GM21723 (cell line): ENCODE data around the gene CYP2U1.
A peak's percentile ranks its signal among the peaks of the same experiment; 100 is the strongest.
"Not testable (repeated sequence)": the region's sequence is repeated elsewhere in the genome, so short reads cannot be mapped to it uniquely, and the experiment has no call there.

ENCODE experiments used
- ATAC-seq: cut with Tn5 transposase; IDR thresholded peaks from one replicate; pipeline ENCODE4 v1.9.1; 2021; ENCODE audit warnings: mild to moderate bottlenecking, moderate library complexity; ENCODE audit not compliant: unreplicated experiment

Gene CYP2U1

DNA sequence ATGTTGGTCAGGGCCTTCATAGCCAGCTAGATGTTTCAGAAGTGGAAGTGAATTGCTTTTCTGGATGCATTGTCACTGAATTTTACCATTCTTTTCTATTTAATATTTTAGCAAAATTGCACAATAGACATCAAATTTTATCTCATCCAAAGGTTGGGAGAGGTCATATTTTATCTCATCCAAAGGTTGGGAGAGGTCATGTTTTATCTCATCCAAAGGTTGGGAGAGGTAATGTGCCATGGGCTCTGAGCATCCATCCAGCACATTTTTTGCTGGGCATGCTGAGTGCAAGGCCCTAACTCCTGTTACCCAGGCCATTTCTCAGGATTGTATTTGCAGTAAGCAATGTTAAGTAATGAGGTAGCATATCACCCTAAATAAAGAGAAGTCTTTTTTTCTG is 14.7 kb upstream of the CYP2U1 start:
- ATAC-seq = no peak

DNA sequence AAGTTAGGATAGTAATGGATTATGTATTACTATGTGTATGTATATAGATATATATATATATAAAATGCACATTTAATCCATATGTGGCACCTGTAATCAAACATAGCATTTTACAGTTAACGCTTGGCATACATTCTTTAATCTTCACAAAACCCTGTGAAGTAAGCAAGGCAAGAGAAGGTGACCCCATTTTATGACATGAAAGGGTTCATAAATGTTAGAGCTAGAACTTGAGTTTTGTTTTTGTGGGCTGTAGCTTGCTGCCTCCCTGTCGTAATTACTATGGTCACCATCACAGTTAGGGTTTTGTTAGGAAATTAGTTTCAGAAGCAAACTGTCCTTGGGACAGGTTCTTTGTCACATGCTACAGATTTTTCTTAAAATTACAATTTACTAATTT is 13.8 kb upstream of the CYP2U1 start:
- ATAC-seq = no peak

DNA sequence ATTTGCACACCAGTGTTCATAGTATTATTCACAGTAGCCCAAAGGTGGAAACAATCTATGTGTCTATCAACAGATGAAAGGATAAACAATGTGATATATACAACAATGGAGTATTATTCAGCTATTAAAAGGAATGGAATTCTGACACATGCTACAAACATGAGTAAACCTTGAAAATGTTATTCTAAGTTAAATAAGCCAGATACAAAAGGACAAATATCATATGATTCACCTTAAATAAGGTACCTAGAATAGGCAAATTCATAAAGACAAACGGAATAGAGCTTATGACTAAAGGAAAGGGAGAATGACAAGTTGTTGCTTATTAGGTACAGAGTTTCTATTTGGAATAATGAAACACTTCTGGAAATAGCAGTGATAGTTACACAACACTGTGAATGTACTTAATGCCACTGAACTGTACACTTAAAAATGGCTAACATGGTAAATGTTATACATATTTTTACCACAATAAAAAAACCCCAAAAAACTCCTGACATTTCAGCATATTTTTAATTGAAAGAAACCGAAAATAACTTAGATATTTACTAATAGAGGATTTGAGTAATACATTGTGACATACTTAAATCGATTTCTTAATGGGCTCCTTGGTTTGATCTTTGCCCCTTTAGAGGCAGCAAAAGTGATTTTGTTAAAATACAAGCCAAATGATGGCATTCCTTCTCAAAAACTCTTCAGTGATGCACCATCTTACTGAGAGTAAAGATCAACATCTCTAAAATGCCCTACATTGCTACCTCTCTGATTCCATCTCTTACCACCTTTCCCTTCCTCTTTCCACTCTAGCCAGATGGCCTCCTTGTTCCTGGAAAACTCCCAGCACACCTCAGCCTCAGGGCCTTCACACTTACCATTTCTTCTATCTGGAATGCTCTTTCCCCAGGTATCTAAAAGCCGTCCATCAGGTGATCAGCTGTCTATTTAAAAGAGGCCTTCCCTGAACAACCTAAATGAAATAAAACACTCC is 8.6 kb upstream of the CYP2U1 start:
- no peak for ATAC-seq

DNA sequence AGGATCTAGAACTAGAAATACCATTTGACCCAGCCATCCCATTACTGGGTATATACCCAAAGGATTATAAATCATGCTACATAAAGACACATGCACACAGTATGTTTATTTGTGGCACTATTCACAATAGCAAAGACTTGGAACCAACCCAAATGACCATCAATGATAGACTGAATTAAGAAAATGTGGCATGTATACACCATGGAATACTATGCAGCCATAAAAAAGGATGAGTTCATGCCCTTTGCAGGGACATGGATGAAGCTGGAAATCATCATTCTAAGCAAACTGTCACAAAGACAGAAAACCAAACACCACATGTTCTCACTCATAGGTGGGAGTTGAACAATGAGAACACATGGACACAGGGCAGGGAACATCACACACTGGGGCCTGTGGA is 5.6 kb upstream of the CYP2U1 start:
- ATAC-seq = not testable (repeated sequence)

DNA sequence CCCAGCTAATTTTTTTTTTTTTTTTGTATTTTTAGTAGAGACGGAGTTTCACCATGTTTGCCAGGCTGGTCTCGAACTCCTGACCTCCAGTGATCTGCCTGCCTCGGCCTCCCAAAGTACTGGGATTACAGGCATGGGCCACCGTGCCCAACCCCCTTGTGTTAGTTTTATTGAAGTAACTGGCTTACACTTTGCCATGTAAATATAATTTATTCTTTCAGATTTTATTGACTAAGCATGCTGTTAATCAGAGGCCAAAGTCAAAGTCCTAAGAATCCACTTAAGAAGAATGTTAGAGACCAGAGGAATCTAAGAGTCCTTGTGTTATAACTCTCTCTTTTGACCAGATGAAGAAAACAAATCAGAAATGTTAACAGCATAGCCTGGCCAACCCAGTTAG is 4.5 kb upstream of the CYP2U1 start:
- ATAC-seq = not testable (repeated sequence)

DNA sequence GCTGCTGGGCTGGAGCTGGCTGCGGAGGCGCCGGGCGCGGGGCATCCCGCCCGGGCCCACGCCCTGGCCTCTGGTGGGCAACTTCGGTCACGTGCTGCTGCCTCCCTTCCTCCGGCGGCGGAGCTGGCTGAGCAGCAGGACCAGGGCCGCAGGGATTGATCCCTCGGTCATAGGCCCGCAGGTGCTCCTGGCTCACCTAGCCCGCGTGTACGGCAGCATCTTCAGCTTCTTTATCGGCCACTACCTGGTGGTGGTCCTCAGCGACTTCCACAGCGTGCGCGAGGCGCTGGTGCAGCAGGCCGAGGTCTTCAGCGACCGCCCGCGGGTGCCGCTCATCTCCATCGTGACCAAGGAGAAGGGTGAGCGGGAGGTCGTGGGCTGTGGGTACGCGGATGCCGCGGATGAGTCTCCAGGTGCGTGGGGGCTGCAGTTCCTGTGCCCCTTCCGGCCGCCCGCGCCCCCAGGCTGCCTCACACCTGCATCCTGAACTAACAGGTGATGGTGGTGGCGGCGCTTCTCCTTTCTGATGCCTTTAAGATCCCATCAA is 499 bp downstream of the CYP2U1 start:
- peak; percentile 21 for ATAC-seq

DNA sequence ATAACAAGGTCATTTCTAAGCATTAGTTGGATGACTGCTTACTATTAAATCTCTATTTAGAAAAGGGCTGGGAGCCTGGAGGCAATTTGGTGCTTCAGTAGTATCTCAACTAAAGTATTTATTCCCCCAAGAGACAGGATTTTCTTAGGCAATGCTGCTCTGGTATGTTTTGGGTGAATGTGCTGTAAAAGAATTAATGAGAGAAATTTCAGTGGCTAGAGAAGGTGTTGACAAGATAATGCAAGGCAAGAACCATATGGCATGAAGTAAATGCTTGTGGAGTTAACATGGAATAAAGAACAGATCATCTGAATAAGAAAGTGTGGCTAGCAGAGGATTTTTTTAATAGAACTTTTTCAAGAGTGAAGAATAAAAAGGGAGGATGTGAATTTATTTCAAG is 3.9 kb downstream of the CYP2U1 start:
- ATAC-seq = no peak

DNA sequence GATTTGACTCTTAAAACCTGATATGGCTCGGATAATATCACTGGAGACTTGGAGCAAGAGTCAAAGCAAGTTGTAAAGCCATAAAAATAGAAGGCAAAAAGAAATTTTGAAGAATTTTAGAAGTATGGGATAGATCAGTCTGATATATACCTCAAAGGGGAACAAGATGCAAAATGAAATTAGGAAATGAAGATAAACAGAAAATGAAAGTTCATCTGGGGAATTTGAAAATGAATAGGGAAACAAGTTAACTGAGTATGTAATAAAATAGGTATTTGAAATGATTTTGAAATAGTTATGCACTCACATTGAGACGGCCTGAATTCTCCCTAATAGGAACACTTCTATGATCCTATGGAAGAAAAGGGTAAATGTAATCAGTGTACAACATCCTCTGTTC is 5.7 kb downstream of the CYP2U1 start:
- peak; percentile 59 for ATAC-seq

DNA sequence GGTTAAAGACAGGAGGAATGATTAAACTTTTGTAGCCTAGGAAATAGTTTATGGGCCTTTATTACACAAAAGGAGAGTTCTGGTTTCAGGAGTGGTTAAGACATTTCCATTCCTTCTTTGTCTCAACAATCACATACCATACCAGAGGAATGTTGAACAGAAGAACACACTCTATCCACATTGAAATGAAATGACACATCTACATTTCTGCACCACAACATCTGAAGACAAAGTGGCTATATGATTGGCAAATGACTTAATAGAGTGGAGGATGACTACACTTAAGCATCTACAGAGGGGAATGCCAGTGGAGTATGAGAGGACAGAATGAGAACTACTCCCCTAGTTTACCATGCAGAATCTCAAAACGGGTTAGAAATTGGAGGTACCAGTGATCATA is 8.0 kb downstream of the CYP2U1 start:
- ATAC-seq = no peak

DNA sequence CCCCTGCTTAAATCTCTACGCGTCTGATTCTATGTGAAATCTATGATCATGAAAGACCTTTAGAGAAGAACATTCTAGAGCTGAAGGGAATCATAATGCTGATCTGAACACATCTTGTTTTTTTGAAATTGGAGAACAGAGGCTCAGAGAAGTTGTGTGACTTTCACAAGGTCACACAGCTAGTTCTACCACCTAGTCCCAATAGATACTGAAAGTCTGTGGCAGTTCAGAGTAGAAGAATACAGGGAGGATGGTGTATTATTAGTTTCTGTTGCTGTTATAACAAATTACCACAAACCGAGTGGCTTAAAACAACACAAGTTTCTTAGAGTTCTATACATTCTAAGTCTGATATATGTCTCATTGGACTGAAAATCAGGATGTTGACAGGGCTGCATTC is 14.5 kb downstream of the CYP2U1 start:
- no peak for ATAC-seq

DNA sequence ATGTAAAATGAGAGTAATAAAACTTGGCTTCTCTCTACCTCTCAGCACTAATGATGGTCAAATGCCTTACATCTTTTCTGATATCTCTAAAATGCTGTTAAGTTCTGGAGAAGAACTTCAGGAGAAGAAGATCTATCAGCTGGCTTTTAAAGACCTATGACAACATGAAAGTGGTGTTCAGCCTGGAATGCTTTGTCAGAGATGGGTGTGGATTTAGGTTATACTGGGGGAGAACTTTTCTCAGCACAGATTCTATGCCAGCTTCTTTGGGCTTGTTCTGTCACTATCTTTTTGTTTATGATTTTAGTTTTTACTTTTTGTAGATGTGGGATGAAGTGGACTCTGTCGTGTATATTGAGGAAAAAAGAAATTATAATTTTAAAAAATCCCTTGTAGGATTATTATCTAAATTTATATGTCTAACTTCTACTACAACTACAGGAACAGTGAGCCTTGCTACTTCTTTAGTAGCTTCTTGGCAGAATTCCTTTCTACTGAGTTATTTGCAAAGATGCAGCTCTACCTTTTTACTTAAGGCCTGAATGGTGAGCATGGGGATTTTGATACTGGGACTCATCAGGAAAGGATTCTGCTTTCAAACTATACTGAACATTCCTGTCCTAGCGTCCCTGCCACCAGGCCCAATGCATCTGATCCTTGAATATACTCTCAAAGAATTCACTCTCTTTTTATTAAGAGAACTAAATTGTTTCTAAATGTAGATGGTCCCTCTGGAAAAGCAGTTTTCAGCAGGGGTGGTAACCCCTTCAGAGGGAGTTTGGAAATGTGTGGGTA is 19.6 kb downstream of the CYP2U1 start:
- no peak for ATAC-seq

DNA sequence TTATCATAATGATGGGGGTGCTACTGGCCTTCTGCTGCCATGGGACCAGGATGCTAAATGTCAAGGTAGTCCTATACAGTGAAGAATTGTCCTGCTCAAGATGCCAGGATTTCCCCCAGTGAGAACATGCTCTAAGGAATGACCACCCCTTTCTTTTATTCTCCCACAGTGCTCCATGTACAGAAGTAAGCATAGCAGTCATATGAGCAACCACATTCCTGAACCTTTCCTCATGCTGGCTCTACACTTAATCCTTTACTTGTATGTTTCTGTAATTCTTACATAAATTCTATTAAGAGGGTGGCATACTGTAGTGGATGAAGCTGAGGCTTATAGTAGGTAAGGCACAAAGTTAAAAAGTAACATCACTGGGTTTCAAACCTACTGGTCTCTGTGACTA is 20.2 kb downstream of the CYP2U1 start:
- ATAC-seq = no peak

DNA sequence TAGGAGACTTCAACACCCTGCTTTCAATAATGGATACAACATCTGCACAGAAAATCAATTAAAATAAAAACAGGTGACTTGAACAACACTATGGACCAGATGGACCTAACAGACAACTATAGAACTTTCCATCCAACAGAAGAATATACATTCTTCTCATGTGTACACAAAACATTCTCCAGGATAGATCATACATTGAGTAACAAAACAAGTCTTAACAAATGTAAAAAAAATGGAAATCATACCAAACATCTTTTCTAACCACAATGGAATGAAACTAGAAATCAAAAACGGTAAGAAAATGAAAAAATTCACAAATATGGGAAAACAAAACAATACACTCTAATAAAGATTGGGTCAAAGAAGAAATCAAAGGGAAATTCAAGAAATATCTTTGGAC is 24.7 kb downstream of the CYP2U1 start:
- no peak for ATAC-seq

DNA sequence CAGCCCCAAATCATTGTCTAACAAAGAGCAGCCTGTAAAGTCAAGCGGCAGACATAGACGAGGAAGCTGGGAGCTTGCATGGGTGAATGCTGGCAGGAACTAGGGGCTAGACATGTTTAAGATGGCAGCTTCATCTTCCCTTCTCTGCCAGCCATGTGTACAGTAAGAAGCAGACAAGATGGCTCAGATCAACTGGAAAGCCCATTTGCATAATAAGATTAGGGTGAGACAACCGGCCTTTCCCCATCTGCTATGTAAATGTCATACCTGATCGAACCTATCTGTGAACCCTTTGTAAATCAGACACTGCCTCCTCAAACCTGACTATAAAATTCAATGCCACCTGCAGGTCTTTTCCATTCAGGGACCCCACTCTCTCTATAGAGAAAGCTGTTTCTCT is 35.6 kb downstream of the CYP2U1 start:
- no peak for ATAC-seq

DNA sequence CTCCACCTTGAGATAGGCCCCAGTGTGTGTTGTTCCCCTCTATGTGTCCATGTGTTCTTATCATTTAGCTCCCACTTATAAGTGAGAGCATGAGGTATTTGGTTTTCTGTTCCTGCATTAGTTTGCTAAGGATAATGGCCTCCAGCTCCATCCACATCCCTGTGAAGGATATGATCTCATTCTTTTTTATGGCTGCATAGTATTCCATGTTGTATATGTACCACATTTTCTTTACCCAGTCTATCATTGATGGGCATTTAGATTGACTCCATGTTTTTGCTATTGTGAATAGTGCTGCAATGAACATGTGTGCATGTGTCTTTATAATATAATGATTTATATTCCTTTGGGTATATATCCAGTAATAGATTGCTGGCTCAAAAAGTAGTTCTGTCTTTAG is 36.2 kb downstream of the CYP2U1 start:
- not testable (repeated sequence) for ATAC-seq

DNA sequence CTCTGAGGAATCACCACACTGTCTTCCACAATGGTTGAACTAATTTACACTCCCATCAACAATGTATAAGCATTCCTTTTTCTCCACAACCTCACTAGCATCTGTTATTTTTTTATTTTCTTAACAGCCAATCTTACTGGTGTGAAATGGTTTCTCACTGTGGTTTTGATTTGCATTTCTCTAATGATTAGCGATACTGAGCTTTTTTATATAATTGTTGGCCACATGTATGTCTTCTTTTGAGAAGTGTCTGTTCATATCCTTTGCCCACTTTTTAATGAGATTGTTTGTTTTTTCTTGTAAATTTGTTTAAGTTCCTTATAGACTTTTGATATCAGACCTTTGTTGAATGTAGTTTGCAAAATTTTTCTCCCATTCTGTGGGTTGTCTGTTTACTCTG is 36.6 kb downstream of the CYP2U1 start:
- ATAC-seq = not testable (repeated sequence)

DNA sequence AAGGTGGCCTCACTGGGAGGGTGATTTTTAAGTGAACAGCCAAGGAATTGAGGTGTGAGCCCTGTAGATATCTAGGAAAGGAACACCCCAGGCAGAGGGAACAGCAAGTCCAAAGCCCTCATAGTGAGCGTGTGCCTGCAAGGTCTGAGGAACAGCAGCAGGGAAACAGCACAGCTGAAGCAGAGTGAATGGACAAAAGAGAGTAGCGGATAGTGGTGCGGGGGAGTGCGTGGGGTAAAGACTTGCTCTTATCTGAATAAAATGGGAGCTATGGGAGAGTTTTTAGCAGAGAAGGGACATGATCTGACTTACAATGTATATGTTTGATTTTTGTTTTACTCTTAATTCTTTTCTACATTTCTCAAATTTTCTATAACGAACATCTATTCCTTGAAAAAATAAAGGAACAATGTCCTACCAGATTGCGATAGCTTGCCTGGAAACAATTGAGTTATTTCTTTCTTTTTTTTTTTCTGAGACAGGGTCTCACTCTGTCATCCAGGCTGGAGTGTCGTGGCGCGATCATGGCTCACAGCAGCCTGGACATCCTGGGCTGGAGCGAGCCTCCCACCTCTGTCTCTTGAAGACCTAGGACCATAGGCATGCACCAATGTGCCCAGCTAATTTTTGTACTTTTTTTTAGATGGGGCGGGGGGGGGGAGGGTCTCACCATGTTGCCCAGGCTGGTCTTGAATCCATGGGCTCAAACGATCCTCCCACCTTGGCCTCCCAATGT is 38.9 kb downstream of the CYP2U1 start:
- no peak for ATAC-seq

DNA sequence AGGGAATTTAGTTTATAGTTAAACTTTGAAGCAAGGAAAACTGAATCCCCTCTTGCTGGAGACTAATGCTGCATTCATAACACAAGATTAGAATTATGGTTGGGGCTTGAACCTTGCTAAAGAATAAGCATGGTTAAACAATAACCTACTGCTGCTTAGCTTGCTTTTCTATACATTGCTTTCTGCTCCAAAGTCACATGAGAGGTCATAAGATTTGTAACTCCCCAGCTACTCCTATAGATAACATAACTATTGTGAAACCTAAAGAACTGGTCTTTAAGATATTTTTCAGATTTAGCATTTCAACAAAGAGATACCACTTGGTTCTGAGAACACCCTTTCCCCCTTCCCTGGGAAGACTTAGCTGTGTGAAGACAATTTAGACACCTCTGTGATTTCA is 41.3 kb downstream of the CYP2U1 start:
- ATAC-seq = no peak

DNA sequence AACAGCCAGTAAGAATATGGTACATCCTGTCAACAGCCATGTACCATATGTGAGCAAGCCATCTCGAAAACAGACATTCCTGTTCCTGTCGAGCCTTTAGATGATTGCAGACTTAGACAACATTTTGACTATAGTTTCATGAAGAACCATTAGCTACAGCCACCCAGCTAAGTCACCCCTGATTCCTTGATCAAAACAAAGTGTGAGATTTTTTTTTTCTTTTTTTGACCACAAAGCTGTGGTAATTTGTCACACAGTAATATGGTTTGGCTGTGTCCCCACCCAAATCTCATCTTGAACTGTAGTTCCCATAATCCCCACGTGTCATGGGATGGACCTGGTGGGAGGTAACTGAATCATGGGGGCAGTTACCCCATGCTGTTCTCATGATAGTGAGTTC is 43.2 kb downstream of the CYP2U1 start:
- no peak for ATAC-seq

DNA sequence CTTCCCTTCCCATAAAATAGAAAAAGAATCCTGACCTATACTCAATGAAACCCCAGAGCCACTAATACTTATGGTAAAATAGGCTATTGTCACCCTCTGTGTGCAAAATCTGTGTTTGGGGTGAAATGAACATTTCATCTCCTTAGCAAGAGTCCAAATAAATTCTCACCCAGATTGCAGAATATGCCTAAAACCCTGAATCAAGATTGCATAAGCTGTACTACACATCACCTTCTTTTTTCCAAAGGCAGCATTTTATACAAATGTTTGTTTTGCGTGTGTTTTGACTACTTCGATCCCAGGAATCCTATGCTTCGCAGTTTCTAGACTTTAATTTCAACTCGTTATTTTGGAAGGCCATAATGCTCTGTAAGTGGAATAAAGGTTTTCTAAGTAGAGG is 46.1 kb downstream of the CYP2U1 start:
- no peak for ATAC-seq
